HG03520 (cell line): Measurements from ENCODE around the gene CERS6.

Source experiments
- ATAC-seq: cut with Tn5 transposase; IDR thresholded peaks from one replicate; pipeline ENCODE4 v1.9.1; 2021; ENCODE audit warnings: mild to moderate bottlenecking, moderate library complexity; ENCODE audit not compliant: unreplicated experiment

Gene CERS6

GRCh38 chr2:168819050-168819715 lies 363.1 kb downstream of the CERS6 start:
- no peak for ATAC-seq

DNA sequence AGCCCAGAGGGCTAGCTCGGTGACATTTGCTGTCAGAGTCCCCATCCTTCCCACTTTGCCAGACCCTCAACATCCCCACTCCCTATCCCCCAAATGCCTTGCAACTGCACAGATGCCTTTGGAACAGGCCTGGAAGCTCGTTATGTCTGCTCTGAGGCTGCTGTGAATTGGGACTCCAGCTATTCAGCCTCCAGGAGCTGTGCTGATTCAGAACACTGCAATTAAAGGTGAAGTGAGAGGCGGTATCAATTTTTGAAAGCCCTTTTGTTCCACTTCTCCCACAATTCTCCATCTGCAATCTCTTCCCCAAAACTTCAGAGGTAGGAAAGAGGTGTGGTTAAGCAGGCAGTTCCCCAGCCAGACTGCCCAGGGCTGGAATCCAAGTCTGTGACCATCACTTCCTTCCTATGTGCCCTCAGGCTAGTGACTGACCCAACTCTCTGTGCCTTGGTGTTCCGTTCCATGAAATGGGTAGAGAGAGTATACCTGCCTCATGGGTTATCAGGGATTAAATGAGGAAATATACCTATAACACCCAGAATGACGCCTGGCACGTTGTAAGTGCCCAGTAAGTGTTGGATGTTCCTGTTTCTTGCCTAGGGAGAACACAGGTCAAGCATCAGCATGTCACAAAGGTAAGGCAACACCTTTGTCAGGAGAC lies 363.9 kb downstream of the CERS6 start:
- ATAC-seq, result no peak

- ATAC-seq, result no peak
Observed at GRCh38 chr2:168821577-168821976, 365.5 kb downstream of the CERS6 start.

GRCh38 chr2:168821992-168822391 lies 365.9 kb downstream of the CERS6 start:
- no peak for ATAC-seq
